HG03439 (cell line): Measurements from ENCODE around the gene SHISAL1.

Experiments
- ATAC-seq: cut with Tn5 transposase; IDR thresholded peaks from one replicate; pipeline ENCODE4 v1.9.1; 2021; ENCODE audit warnings: mild to moderate bottlenecking, moderate library complexity; ENCODE audit not compliant: unreplicated experiment

The SHISAL1 gene

DNA sequence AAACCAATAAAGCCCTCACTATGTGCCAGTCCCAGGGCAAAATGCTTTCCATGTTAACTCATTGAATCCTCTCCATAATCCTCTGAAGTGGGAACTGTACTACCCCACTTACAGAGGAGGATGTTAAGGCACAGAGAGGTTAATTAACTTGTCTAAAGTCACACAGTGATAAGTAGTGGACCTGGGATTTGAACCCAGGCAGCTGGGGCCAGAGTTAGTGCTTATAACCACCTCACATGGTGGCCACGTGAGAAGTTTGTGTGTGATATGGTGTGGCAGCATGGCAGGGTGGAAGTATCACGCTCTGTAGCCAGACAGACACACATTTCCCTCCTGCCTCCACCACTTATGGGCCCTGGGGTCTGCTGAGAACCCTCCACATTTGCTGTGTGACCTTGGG lies 115.5 kb downstream of the SHISAL1 start:
- no peak for ATAC-seq

DNA sequence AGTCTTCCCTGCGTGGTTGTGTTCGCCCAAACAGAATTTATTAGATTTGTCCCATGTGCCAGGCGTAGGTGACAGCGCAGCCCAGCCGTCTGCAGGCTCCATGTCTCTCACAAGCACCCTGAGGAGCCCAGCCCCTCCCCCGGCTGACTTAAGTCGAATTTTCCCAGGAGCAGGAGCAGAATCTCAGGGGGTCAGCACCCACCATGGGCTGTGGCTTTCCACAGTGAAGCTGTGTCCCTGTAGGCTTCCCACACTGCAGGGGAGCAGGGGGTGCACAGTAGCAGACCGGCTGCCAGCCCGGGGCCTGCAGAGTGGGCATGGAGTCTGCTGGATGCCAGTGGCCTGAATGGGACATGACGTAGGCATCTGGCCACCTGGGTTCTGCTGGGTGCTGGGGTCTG lies 116.0 kb downstream of the SHISAL1 start:
- ATAC-seq: no peak

DNA sequence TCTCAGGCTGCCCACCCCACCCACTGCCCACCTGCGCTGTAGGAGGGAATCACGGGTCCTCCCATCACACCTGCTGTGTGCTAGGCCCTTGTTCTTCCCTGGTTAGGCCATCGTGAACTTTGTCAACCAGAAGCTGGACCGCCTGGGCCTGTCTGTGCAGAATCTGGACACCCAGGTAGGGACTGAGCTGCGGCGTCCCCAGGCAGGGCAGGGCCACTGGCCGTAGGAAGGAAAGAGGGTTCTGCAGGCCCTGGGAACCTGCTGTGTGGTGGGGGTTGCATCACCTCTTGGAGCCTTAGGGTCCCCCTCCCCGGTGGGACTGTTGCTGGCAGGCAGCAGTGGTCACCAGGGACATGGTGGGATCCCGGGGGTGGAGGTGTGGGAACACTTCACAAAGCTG lies 116.5 kb downstream of the SHISAL1 start:
- ATAC-seq: no peak

DNA sequence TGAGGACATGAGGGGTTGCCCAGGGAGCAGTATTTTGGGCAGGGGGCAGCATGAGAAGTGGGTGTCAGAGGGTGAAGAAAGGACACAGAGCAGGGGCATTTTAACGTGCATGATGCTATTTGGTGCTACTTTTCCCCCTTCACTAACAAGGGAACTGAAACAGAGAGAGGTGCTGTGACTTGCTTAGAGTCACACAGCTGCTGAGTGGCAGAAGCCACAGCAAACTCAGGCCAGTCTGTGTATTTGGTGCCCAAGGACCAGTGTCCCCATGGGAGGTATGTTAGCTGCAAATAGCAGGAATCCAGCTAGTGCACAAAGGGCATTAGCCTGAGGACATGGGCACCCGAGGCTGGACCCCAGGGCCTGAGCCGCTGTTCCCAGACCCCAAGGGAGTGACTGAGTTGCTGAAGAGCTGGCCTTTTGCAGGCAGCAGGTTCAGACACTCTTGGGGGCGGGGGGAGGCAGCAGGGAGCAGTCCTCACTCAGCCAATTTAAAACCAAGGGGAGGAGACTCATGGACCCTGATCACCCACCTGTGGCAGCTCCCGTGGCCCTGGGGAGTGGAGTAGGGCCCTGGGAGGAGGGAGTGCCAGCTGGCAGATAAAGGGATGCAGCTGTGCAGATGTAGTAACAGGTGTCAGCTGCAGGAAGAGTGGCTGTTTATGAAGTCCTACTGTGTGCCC lies 117.4 kb downstream of the SHISAL1 start:
- no peak for ATAC-seq

DNA sequence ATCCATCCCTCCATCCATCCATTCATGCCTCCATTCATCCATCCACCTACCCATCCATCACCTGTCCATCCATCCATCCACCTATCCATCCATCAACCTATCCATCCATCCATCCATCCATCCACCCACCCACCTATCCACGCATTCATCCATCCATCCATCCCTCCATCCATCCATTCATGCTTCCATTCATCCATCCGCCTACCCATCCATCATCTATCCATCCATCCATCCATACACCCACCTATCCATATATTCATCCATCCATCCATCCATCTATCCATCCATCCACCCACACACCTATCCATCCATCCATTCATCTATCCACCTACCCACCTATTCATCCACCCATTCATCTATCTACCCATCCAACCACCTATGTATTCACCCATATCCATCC lies 118.2 kb downstream of the SHISAL1 start:
- no peak for ATAC-seq
